T-helper 2 cell treated with Interferon-gamma antibody and Interleukin-4, amounts not matched to agents 5 μg/mL and 100 μg/mL, for 36 hours (primary cell): Measurements from ENCODE around the gene KRAS.
A peak's percentile ranks its signal among the peaks of the same experiment; 100 is the strongest.

Experiments used
- DNase-seq: peaks from one replicate; pipeline ENCODE4 v3.0.0; 2021; ENCODE audit warnings: low spot score
- H3K27ac Mint-ChIP-seq: one replicate; pipeline ENCODE4 v1.8.0; 2021; ENCODE audit warnings: mild to moderate bottlenecking, mixed read lengths
- H3K27me3 Mint-ChIP-seq: one replicate; pipeline ENCODE4 v1.8.0; 2021; ENCODE audit warnings: low read depth, mixed read lengths
- H3K36me3 Mint-ChIP-seq: one replicate; pipeline ENCODE4 v1.8.0; 2021; ENCODE audit warnings: low read depth, mixed read lengths
- H3K4me1 Mint-ChIP-seq: one replicate; pipeline ENCODE4 v1.8.0; 2021; ENCODE audit warnings: low read depth, mixed read lengths
- H3K4me3 Mint-ChIP-seq: one replicate; pipeline ENCODE4 v1.8.0; 2022; ENCODE audit warnings: mild to moderate bottlenecking, moderate library complexity, mixed read lengths
- H3K9me3 Mint-ChIP-seq: one replicate; pipeline ENCODE4 v1.8.0; 2021; ENCODE audit warnings: mixed read lengths

Gene KRAS

GRCh38 chr12:25248732-25249131 lies 2.0 kb downstream of the KRAS start:
- H3K4me1 Mint-ChIP-seq = peaks cover 44% of the 10 kb centered on the region
- H3K9me3 Mint-ChIP-seq = peaks cover 5% of the 10 kb centered on the region
- H3K27ac Mint-ChIP-seq = no peak overlapping the region

DNA sequence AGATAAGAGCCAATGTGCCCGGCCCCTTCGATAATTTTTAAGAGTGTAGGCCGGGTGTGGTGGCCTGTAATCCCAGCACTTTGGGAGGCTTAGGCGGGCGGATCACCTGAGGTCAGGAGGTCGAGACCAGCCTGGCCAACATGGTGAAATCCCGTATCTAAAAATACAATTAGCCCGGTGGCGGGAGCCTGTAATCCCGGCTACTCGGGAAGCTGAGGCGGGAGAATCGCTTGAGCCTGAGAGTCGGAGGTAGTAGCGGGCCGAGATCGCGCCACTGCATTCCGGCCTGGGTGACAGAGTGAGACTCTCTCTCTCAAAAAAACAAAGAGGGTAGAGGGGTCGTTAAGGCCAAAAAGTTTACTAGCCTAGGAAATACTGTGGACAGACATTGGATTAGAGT lies 2.6 kb downstream of the KRAS start:
- H3K9me3 Mint-ChIP-seq = peaks cover 5% of the 10 kb centered on the region
- no peak overlapping the region for H3K27ac Mint-ChIP-seq

More at GRCh38 chr12:25248732-25249131, 2.0 kb downstream of the KRAS start:
- Mint-ChIP-seq H3K27me3 (peaks cover 10% of the 10 kb centered on the region), H3K4me3 (peak overlapping the region; percentile 89), H3K36me3 (peaks cover 45% of the 10 kb centered on the region)
- no peak for DNase-seq

DNA sequence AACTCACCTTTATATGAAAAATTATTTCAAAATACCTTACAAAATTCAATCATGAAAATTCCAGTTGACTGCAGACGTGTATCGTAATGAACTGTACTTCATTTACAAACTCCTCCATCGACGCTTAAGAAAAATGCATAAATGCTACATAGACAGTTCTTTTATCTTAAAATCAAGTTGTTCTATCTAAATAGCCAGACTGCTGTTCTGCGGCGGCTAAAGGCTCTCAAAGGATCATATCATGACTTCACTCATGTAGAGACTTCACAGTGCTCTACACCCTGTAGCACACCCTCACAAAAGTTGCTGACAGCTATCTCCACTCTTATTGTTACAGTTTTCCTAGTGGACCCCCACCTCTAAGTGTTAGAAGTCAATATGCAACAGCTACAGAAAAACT lies 5.2 kb downstream of the KRAS start:
- Mint-ChIP-seq H3K27ac (no peak overlapping the region), H3K36me3 (peaks cover 56% of the 10 kb centered on the region), H3K9me3 (no peaks in the 10 kb centered on the region), H3K4me1 (peaks cover 42% of the 10 kb centered on the region), H3K27me3 (no peaks in the 10 kb centered on the region), H3K4me3 (no peak overlapping the region)
- DNase-seq = no peak

More for the DNA sequence above, 2.6 kb downstream of the KRAS start:
- peak overlapping the region; percentile 36 for H3K4me3 Mint-ChIP-seq
- no peak for DNase-seq
- peaks cover 51% of the 10 kb centered on the region for H3K36me3 Mint-ChIP-seq
- peaks cover 42% of the 10 kb centered on the region for H3K4me1 Mint-ChIP-seq
- peaks cover 10% of the 10 kb centered on the region for H3K27me3 Mint-ChIP-seq

DNA sequence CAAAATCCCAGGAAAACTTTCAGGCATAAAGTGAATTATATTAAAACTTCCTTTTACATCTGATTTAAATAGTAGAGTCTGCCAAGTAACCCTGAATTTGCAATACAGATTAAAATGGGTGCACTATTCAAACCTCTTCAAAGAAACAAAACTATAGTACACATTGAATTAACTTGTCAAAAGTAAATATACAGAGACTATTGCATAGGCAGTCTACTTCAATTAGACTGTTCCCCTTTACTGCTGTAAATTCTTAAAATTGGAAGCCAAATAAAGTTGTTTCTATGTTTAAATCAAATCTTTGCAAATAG lies 7.1 kb downstream of the KRAS start:
- H3K27ac Mint-ChIP-seq = no peak overlapping the region
- H3K36me3 Mint-ChIP-seq = peaks cover 61% of the 10 kb centered on the region
- H3K4me1 Mint-ChIP-seq = peaks cover 37% of the 10 kb centered on the region
- H3K4me3 Mint-ChIP-seq = no peak overlapping the region
- no peaks in the 10 kb centered on the region for H3K9me3 Mint-ChIP-seq
- no peaks in the 10 kb centered on the region for H3K27me3 Mint-ChIP-seq
- no peak for DNase-seq

DNA sequence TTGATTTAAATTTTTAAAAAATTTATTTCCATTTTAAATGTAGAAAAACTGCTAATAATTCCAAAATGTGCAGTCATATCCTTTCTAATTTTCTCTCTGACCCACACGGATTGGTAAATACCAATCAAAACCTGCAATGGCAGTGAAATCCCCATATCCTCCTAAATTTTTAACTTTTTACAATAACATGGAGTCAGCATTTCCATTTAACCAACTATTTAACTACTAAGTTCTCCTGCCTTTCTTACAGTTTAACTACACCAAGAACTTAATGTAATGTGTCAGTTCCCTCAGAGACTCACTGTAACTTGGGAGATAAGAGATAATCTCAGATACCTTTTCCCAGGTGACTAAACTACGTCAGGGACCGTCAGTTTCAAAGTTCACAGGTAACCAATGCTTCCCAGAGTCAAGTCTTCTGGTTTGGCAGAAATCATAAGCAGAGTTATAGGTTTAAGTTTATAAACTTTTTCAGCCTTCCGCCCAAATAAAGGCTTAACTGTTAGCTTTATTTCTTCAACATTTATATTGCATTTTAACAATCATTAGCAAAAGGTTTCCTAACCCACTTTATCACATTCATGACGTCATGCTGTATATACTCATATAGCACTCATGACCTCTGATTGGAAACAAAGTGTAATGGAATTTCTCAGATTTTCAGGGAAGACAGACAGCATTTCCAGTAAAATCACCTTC lies 7.6 kb downstream of the KRAS start:
- Mint-ChIP-seq H3K27me3 (no peaks in the 10 kb centered on the region), H3K4me1 (peaks cover 38% of the 10 kb centered on the region), H3K27ac (no peak overlapping the region), H3K36me3 (peaks cover 60% of the 10 kb centered on the region), H3K4me3 (no peak overlapping the region), H3K9me3 (no peaks in the 10 kb centered on the region)
- DNase-seq = no peak

GRCh38 chr12:25241167-25242020 lies 9.3 kb downstream of the KRAS start:
- no peak overlapping the region for H3K27ac Mint-ChIP-seq
- H3K27me3 Mint-ChIP-seq = no peaks in the 10 kb centered on the region
- no peak for DNase-seq
- peaks cover 33% of the 10 kb centered on the region for H3K4me1 Mint-ChIP-seq
- H3K4me3 Mint-ChIP-seq = peak overlapping the region; percentile 11
- H3K9me3 Mint-ChIP-seq = no peaks in the 10 kb centered on the region
- peaks cover 68% of the 10 kb centered on the region for H3K36me3 Mint-ChIP-seq

GRCh38 chr12:25236626-25237025 lies 14.1 kb downstream of the KRAS start:
- Mint-ChIP-seq H3K9me3 (no peaks in the 10 kb centered on the region), H3K4me3 (no peak overlapping the region)

DNA sequence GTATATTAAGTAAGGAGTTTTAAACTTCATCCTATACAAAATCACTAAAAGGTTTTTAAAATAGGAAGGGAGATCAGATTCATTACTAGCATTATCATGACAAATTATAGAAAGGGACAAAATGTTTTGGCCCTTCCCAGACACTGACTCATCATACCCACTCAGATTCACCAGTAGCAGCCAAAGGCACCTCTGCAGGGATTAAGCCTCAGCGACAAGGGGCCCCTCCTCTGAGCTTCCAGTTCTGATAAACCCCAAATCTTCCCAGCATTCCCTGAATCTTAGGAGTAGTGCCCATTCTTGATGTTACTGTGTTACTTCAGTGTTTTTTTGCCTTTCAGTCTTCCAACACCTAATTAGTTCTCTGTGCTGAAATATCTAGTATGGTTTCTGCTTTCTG lies 14.5 kb downstream of the KRAS start:
- no peak overlapping the region for H3K27ac Mint-ChIP-seq
- DNase-seq = no peak
- no peak overlapping the region for H3K4me3 Mint-ChIP-seq
- H3K27me3 Mint-ChIP-seq = no peaks in the 10 kb centered on the region
- peaks cover 56% of the 10 kb centered on the region for H3K36me3 Mint-ChIP-seq
- peaks cover 16% of the 10 kb centered on the region for H3K4me1 Mint-ChIP-seq
- H3K9me3 Mint-ChIP-seq = no peaks in the 10 kb centered on the region

More at GRCh38 chr12:25236626-25237025, 14.1 kb downstream of the KRAS start:
- Mint-ChIP-seq H3K4me1 (peaks cover 20% of the 10 kb centered on the region), H3K36me3 (peaks cover 59% of the 10 kb centered on the region), H3K27me3 (no peaks in the 10 kb centered on the region), H3K27ac (no peak overlapping the region)
- no peak for DNase-seq

GRCh38 chr12:25213338-25213737 lies 37.4 kb downstream of the KRAS start:
- Mint-ChIP-seq H3K27me3 (no peaks in the 10 kb centered on the region), H3K4me1 (no peaks in the 10 kb centered on the region), H3K36me3 (peaks cover 25% of the 10 kb centered on the region), H3K9me3 (no peaks in the 10 kb centered on the region), H3K27ac (no peak overlapping the region), H3K4me3 (no peak overlapping the region)
- no peak for DNase-seq

DNA sequence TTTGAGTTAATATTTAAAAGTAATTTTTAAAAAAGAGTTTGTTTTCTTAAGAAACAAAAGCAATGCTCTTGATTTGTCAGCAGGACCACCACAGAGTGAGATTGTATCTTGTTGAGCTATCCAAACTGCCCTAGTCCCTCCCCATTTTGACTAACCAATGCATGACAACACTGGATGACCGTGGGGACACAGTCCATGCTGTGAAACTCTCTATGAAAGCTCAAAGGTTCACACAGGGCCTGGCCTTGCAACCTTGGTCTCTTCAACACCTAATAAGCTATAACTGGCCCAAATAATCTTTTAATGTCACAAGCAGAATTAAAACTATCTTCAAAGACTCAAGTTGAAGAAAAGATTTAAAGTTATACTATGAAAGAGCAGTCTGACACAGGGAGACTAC lies 42.2 kb downstream of the KRAS start:
- no peak for DNase-seq
- Mint-ChIP-seq H3K4me1 (no peaks in the 10 kb centered on the region), H3K27me3 (no peaks in the 10 kb centered on the region), H3K36me3 (peaks cover 24% of the 10 kb centered on the region), H3K27ac (no peak overlapping the region), H3K9me3 (no peaks in the 10 kb centered on the region), H3K4me3 (no peak overlapping the region)

- H3K27ac Mint-ChIP-seq = no peak overlapping the region
- H3K4me3 Mint-ChIP-seq = no peak overlapping the region
- H3K36me3 Mint-ChIP-seq = peaks cover 28% of the 10 kb centered on the region
- no peak for DNase-seq
- no peaks in the 10 kb centered on the region for H3K9me3 Mint-ChIP-seq
- H3K4me1 Mint-ChIP-seq = no peaks in the 10 kb centered on the region
- no peaks in the 10 kb centered on the region for H3K27me3 Mint-ChIP-seq
These were observed 42.9 kb downstream of the KRAS start for GRCh38 chr12:25207846-25208245.

GRCh38 chr12:25207411-25207810 lies 43.3 kb downstream of the KRAS start:
- Mint-ChIP-seq H3K9me3 (no peaks in the 10 kb centered on the region), H3K36me3 (peaks cover 29% of the 10 kb centered on the region), H3K4me1 (no peaks in the 10 kb centered on the region), H3K27ac (no peak overlapping the region), H3K27me3 (no peaks in the 10 kb centered on the region), H3K4me3 (no peak overlapping the region)
- DNase-seq = no peak

DNA sequence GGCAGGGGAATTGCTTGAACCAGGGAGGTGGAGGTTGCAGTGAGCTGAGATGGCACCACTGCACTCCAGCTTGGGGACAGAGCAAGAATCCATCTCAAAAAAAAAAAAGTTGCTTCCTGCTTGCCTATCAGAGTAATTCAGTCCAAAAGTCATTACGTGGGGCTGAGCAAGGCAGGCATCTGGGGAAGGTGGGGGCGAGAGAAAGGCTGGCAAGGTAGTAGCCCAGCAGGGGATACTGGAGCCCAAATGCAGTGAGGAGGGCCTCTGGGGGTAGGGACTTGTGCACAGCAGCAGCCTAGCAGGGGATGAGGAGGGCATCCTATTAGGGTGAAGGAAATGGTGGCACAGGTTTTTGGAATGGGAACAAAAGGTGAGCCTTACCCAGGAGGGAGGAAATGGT lies 48.6 kb downstream of the KRAS start:
- no peak for DNase-seq
- no peaks in the 10 kb centered on the region for H3K9me3 Mint-ChIP-seq
- no peak overlapping the region for H3K4me3 Mint-ChIP-seq
- no peaks in the 10 kb centered on the region for H3K4me1 Mint-ChIP-seq
- no peak overlapping the region for H3K27ac Mint-ChIP-seq
- no peaks in the 10 kb centered on the region for H3K27me3 Mint-ChIP-seq
- peaks cover 24% of the 10 kb centered on the region for H3K36me3 Mint-ChIP-seq

GRCh38 chr12:25200703-25201102 lies 50.0 kb downstream of the KRAS start:
- Mint-ChIP-seq H3K4me1 (peaks cover 4% of the 10 kb centered on the region), H3K9me3 (no peaks in the 10 kb centered on the region), H3K4me3 (no peak overlapping the region), H3K27me3 (no peaks in the 10 kb centered on the region), H3K36me3 (peaks cover 17% of the 10 kb centered on the region), H3K27ac (no peak overlapping the region)
- DNase-seq = no peak
